DMS153 (cell line): ENCODE data around the gene GRK3.
"Not testable (repeated sequence)": the region's sequence is repeated elsewhere in the genome, so short reads cannot be mapped to it uniquely, and the experiment has no call there.

ENCODE experiments used
- DNase-seq: peaks from one replicate; lab custom pipeline; 2025; lab: John Stamatoyannopoulos, UW

GRK3 gene

DNA sequence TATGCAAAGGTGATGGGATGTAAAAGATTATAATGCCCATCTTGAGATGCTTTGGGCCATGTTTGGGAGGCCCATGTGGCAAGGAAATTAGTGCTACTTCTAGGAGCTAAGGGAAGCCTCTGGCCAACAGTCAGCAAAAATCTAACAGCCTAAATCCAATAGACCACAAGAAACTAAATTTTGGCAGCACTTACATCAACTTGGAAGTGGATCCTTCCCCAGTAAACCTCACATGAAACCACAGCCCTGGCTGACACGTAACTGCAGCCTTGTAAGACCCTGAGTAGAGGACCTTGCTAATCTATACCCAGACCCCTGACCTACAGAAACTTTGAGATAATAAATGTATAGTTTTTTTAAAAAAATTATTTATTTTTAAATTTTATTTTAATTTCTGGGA lies 13.1 kb upstream of the GRK3 start:
- no peak for DNase-seq

DNA sequence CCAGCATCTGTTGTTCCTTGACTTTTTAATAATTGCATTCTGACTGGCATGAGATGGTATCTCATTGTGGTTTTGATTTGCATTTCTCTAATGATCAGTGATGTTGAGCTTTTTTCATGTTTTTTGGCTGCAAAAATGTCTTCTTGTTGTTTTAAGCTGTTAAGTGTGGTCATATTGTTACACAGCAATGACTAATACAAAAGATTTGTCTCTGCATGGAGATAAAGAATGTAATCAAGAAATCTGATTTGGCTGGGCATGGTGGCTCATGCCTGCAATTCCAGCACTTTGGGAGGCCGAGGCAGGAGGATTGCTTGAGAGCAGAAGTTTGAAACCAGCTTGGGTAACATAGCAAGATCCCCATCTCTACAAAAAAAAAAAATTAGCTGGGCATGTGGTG lies 12.1 kb upstream of the GRK3 start:
- DNase-seq = not testable (repeated sequence)

DNA sequence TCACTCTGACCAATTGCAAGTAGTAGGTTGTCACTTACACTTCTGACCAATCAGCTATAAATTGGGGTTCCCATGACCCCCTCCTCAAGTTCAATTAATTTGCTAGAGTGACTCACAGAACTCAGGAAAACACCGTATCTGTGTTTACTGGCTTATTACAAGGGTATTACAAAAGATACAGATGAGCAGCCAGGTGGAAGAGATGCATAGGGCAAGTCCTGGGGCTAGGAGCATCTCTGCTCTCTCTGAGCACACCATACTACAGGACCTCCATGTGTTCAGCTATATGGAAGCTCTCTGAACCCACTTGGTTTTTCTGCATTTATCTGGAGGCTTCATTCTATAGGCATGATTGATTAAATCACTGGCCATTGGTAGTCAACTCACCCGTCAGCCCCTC lies 11.3 kb upstream of the GRK3 start:
- no peak for DNase-seq

DNA sequence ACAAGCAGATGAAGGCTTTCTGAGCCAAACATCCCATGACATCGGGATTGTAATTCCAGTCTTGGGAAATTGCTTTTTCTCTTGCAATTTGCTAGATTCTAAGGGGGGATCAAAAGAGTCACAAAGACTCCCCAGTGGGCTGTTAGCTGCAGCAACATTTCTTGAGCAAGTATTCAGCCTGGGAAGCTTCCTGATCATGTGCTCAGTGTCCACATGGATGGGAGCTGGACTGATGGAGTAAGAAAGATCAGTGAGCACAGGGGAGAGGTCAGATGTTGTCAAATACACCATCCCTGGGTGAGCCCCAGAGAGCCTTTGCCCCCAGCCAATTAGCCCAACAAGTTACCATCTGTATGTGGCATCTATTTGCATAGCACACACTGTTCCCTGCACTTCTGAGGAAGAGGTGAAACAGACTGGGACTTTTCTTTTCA lies 10.2 kb upstream of the GRK3 start:
- DNase-seq = no peak

DNA sequence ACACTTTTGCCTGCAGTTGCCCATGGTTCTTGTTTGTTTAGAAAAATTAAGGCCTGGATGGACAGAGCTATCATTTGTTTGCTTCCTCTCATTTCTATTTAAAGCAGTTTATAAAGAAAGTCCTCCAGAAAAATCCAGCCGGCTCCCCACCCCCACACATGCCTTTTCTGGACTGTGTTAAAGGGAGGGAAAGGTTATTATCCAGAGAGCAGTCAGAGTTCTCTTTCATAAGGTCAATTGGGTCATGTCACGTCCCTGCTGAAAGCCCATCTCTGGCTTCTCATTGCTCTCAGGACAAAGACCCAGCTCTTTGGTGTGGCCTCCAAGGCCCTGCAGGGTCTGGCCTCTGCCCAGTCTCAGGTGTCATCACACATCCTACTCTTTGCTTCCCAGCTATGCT lies 9.8 kb upstream of the GRK3 start:
- DNase-seq = no peak

DNA sequence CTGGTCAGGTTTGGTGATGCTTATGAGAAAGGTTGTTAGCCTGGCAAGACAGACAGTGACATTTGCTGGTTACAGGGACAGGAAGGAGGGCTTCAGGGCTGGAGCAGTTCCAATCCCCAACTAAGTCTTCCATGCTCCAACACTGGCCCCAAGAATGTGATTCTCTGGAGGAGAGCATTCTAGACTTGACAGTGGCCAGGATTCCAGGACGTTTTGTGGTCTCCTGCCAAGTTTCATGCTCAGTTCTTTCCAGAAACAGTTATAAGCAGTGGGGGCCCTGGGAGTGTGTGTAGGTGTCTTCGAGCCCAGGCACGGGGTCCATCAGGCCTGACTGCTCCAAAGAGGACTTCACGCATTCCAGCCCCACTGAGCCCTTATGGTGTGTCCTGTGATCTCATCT lies 8.9 kb upstream of the GRK3 start:
- DNase-seq = no peak

DNA sequence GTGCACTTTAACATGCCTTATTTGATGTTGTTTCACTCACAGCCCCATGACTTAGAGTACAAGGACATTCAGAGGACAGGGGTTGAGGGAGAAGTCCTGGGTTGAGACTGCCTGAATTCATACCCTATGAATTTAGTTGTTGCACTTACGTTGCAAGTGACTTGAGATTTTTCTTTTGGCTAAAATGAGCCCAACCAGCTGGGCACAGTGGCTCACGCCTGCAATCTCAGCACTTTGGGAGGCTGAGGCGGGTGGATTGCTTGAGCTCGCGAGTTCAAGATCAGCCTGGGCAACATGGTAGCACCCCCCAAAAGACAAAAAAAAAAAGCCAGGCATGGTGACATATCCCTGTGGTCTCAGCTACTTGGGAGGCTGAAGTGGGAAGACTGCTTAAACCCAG lies 7.3 kb upstream of the GRK3 start:
- DNase-seq = no peak

DNA sequence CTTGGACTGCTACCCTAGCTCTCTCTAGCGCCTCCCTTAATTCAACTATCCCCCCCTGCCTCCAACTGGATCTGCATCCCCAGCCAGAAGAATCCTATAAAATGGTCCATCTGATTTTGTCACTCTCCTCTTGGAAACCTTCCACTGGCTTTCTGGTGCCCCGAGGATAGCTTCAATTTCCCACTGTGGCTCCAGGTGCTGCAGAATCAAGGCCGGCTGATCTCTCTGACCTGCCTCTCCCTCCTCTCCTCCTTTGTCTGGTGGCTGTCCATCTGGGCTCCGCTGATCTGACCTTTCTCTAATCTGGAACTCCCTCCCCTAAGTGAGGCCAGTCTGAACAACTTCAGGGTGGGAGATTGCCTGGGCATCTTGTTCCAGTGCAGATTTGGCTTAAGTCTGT lies 6.1 kb upstream of the GRK3 start:
- DNase-seq = no peak

DNA sequence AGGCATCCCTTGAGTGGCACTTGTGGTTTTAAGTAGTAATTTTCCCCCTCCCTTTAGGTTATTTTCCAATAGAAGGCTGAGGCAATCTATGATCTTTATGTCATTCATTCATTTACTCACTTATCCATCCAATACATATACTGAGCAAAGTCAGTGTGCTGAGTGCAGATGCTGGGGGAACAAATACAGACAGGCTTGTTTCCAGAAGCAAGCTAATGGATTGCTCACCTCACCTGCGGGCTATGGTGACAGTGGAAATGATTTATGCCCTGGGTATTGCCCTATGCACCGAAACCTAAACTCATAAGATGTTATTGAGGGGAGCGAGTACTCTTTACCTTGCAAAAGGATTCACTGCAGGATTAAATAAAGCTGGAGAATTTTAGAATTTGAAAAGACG lies 4.6 kb upstream of the GRK3 start:
- not testable (repeated sequence) for DNase-seq

DNA sequence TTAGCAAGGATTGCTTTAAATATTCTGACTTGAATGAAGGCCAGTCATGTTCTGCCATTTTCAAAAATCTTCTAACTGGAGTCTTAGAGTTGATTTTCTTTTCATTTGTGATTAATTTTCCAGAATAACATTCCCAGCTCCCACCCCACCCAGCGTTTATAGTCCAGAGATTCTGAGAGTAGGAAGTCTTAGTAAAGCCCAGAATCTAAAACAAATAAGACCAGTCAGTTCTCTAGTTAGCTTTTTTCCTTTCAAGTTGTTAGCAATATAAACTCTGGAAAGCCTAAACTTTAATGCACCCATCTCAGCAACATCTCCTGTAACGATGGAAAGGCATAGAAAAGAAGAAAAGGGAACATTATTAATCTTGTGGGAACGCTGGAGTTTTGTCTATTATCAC lies 3.3 kb upstream of the GRK3 start:
- not testable (repeated sequence) for DNase-seq

DNA sequence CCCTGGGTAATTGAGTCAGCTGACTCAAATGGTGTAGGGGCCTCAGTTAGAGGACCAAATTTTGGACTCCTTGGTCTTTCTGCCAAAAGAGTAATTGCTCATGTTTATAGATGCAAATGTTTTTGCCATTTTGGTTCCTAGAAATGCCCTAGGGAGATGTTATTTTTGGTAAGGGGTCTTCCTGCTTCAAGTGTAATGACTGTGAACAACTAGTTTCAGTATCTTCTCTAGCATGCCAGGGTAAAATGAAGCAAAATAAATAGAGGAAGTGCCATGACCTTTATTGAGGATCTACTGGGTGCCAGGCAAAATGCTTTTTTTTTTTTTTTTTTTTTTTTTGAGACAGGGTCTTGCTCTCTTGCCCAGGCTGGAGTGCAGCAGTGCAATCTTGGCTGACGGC lies 2.5 kb upstream of the GRK3 start:
- DNase-seq = not testable (repeated sequence)

DNA sequence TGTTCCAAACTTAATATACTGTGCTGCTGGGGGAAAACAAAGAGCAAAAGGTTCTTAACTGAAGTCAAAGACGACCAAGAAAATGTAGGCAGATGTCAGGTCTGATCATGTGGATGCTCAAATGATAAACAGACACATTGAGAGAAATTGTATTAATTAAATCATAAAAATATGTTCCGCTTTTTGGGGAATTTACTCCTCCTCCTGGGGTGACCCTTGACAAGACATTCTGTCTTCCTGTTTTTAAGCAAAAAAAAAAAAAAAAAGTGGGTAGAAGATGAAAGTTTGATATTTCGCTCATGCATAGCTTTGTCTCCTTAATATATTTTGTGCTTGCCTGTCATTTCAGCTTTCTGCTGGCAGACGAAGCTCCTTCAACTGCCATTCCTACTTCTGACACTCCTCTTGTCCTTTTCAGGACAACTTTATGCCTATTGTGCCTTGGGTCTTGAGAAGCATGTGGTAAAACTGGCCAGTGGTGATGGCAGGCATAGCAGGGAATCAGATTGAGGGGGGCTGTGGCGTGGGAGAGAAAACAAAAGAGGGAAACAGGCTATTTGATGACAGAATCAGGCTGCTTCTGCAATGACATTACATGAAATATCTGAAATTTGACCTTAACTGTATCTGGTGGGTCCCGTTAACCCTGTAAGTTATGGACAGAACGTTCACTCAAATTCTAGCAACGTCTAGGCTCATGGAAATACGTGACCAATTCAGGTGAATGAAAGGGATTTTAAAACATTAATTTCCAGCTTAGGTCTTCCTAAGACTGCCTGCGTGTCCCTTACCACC lies 1.3 kb upstream of the GRK3 start:
- DNase-seq = not testable (repeated sequence)

DNA sequence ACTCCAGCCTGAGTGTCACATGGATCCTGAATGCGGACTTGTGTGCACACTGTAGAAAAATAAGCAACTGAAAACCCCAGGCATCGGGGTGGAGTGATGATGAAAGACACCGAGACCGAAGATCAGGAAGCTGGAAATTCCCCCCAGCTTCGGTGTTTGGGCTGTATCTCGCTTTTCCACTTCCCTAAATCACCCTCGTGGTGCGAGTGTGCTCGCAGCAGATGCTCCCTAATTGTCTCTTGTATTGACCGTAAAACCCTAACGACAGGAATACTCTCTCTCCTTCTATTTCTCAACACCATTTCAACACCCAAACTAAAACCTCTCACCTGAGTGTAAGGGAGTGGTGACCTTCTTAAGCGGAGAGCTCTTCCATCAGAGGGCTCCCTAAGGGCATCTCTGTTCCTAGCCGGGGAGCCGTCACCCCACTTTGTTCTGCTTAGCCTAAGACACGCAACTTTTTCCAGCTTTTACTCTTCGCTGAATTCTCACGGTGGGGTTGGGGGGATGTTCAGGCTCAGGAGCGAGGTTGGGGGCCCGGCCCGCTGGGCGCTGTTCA lies 635 bp upstream of the GRK3 start:
- DNase-seq = no peak

DNA sequence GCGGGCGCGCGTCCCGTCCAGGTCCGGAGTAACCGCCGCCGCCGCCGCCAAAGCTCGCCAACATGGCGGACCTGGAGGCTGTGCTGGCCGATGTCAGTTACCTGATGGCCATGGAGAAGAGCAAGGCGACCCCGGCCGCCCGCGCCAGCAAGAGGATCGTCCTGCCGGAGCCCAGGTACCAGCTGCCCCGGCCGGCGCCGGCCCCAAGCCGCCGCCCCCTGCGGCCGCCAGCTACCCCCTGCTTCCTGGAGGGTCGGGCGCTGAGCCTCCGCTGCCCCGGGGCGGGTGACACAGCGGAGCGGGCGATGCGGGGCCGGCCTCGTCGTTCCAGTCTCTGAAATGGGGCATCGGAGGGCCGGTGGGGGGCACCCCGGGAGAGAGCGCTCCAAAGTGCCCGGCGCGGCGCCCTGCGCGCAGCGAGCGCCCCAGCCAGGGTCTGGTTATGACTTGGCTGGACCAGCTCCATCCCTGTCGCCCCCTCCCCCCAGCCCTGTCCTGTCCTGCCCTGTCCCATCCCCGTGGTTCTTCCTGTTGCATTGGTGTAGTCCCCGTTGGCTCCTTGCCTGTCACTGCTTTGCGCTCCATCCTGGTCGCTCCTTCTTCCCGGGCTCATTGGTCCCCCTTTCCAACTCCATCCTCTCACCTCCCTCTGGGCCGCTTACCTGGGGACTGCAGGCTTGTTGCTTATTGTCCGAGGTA lies 653 bp downstream of the GRK3 start:
- no peak for DNase-seq

DNA sequence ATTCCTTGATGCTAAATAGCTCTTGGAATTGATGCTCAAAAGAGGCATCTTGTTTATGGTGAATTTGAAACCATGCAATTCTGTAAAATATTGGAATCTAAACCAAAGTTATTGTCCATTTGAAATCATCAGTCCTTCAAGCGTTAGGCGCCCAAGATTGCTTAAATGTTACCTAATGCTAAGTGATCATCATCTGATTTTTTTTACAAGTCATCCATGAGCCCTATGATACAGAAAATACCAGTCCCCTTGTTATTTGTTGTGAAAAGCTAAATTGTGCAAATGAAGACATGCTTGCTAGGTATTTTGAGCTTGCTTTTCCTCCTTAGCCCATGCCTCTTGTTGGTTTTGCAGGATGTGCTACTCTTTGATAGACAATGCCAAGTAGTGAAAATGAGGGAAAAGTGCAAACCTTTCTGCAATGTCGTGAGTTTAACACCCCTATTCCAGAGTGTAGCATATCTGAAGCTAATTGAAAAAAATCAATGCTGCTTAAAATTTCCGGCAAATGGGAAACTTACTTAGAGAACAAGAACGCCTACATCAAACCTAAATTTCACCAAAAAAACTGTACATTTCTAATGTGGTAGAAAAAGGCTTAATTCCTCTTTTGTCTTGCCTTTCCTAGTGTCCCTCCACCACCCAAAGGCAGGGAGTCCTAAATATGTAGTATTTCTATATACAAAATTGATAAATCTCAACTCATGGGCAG lies 1.9 kb downstream of the GRK3 start:
- no peak for DNase-seq

DNA sequence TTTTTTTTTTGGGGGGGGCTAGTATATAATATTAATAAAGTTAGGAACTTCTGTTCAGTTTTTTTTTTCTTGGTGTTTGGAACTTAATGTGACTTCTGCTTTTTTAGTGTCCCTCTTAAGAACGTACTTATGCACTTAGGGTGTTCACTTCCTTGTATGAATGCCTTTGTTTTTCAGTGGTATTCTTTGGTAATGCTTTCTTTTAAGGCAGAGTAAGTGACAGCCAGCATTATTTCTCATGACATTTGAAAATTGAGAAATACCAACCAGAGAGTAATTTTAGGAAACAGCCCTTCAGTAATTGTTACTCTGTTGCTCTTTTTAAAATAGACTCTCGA lies 2.4 kb downstream of the GRK3 start:
- no peak for DNase-seq

DNA sequence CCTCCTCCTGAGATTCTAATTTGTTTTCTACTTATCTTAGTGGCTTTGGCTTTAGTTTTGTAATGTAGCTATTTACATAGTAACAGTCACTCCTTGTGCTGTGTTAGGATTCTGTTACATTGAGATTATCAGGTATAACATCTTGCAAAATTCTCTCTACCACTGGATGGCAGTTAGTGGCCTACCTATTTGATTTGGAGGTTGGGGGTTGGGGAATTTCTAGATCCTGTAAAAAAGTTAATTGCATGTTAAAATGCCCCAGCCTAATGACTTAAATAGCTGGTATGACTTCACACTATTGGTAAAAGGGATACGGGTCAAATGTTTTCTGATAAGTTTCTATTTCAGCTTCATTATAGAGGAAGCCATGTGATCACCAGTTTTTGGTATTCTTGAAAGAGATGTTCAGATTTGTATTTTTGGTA lies 2.8 kb downstream of the GRK3 start:
- no peak for DNase-seq

DNA sequence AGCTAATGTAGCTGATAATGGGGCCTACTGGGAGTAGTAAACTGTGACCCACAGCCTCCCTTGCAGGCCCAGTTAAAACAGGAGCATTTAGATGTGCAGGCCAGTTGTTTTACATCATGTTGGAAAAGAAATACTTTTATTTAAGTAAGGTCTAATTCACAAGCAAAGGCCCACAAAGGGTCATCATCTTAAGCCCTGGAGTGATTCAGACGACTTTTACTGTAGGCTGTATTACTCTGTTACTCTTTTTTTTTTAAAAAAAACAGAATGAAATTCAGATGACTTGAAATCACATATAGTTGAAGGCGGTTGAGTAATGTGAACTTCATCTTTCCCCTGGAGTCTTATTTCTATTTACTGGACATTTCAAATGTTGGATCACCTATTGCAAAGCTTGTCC lies 3.6 kb downstream of the GRK3 start:
- not testable (repeated sequence) for DNase-seq

DNA sequence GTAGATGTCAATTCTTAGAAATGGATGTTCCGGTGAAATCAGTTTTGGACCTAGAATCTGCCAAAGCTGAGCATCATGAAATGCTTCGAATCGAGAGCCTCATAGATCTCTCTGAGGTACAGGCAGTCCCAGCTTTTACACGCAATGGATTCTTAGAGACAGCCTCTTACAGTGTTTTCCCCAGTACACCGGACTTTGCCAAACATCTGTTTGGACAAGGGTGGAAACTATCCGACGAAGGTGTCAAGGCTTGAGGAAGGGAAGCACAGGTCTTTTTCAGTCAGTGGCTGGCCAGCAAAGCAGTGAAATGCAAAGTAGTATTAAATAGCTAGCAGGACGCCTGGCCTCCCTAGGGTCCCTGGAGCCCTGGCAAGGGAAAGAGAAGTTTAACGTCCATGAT lies 4.9 kb downstream of the GRK3 start:
- no peak for DNase-seq

DNA sequence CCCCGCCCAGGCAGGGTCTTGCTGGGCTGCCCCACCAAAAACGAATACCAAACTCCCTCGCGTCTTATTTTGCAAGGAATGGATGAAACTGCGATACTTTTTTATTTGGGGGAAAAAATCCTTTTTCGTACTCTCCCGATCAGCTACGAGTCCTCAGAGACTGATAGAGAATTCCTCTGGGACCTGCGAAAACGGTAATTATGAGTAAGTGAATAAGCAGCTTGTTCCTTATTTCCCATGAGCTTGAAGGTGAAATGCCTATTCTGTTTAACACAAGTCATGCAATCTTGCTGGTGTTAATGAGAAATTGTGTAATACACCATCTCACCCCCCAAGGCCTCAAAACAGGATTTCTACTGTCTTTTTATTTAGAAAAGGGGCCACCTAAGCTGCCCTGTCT lies 5.5 kb downstream of the GRK3 start:
- DNase-seq = no peak

DNA sequence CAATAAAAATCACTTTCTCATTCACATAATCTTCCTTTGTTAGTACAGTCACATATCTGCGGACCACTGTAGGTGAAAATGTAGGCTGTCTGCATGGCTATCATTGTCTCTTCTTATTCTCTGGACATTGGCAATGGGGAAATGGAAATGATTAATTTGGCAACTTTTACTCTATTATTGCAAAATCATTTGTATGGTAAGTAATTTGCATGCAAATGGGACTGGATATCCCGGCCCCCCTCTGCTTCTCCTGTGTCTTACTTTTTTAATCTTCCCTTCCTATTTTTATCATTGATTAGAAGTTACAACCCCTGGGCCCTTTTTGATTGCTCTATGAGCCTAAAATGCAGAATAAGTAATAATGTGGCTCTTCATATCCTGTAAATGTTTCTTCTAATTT lies 6.0 kb downstream of the GRK3 start:
- no peak for DNase-seq

DNA sequence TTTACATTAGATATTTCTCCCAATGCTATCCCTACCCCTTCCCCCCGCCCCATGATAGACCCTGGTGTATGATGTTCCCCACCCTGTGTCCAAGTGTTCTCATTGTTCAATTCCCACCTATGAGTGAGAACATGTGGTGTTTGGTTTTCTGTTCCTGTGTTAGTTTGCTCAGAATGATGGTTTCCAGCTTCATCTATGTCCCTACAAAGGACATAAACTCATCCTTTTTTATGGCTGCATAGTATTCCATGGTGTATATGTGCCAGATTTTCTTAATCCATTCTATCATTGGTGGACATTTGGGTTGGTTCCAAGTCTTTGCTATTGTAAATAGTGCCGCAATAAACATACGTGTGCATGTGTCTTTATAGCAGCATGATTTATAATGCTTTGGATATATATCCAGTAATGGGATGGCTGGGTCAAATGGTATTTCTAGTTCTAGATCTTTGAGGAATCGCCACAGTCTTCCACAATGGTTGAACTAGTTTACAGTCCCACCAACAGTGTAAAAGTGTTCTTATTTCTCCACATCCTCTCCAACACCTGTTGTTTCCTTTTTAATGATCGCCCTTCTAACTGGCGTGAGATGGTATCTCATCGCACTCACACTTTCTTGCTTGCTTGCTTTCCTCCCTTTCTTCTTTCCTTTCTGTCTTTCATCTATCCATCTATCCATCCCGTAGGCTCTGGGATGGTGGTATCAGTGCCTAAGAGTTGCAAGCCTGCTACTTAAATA lies 7.7 kb downstream of the GRK3 start:
- DNase-seq = not testable (repeated sequence)
